Natural killer cell (primary cell): ENCODE results near the gene SPATA33. TPM values are rescaled to one million over a fixed set of nuclear protein-coding genes. Genes with fewer than 3 reads are reported as not detected.
"Not testable (repeated sequence)": the region's sequence is repeated elsewhere in the genome, so short reads cannot be mapped to it uniquely, and the experiment has no call there.

ENCODE experiments used
- ATAC-seq, 3 donors: fragments of 150-1000 bp in 2 of 3; fragments of 200-7000 bp in 1 of 3; cut with Tn5 transposase; 1 replicate in 1 of 3; 2 replicates in 2 of 3; pipeline ENCODE4 v1.10.0; 2021; ENCODE audit warnings: mild to moderate bottlenecking in 2 of 3, moderate library complexity in 2 of 3
- DNase-seq, 2 donors: peaks; one replicate each; pipeline versions ENCODE4 v3.0.0 to v3.0.0-alpha.2; 2013 to 2021; ENCODE audit warnings: mixed read lengths in 1 of 2
- H3K27ac ChIP-seq: one replicate; pipeline ENCODE4 v1.5.1; 2013; ENCODE audit warnings: mild to moderate bottlenecking, low read length
- H3K27me3 ChIP-seq: one replicate; pipeline ENCODE4 v1.6.1; 2013; ENCODE audit warnings: low read length; ENCODE audit not compliant: control insufficient read depth, insufficient read depth
- H3K36me3 ChIP-seq: one replicate; pipeline ENCODE4 v1.6.1; 2013; ENCODE audit warnings: low read length; ENCODE audit not compliant: control insufficient read depth, insufficient read depth
- H3K4me1 ChIP-seq: one replicate; pipeline ENCODE4 v1.6.1; 2013; ENCODE audit warnings: low read length; ENCODE audit not compliant: control insufficient read depth, insufficient read depth
- H3K4me3 ChIP-seq: one replicate; pipeline ENCODE4 v1.5.1; 2013; ENCODE audit warnings: low read length
- H3K9me3 ChIP-seq: one replicate; pipeline ENCODE4 v1.6.1; 2013; ENCODE audit warnings: low read length; ENCODE audit not compliant: control insufficient read depth, insufficient read depth
- H3K27ac Mint-ChIP-seq, 2 donors: one replicate each; pipeline ENCODE4 v1.8.0; 2022; ENCODE audit warnings: mild to moderate bottlenecking in 2 of 2, mixed read lengths in 2 of 2, moderate library complexity in 1 of 2
- H3K27me3 Mint-ChIP-seq, 2 donors: one replicate each; pipeline ENCODE4 v1.8.0; 2022; ENCODE audit warnings: low read depth in 2 of 2, mixed read lengths in 2 of 2
- H3K36me3 Mint-ChIP-seq: one replicate; pipeline ENCODE4 v1.8.0; 2022; ENCODE audit warnings: mixed read lengths
- H3K4me1 Mint-ChIP-seq, 2 donors: one replicate each; pipeline ENCODE4 v1.8.0; 2022; ENCODE audit warnings: mixed read lengths in 2 of 2
- H3K4me3 Mint-ChIP-seq: one replicate; pipeline ENCODE4 v1.8.0; 2022; ENCODE audit warnings: mild to moderate bottlenecking, moderate library complexity, mixed read lengths
- H3K9me3 Mint-ChIP-seq, 2 donors: one replicate each; pipeline ENCODE4 v1.8.0; 2022; ENCODE audit warnings: mixed read lengths in 2 of 2
- CTCF ChIP-seq: fragments of 200-600 bp; IDR thresholded peaks from one replicate; pipeline ENCODE4 v1.8.0; 2022; ENCODE audit warnings: antibody characterized with exemption
- WGBS: methylation state at CpG from one replicate; pipeline ENCODE4 v1.1.7; 2013; ENCODE audit warnings: missing lambda C conversion rate; ENCODE audit not compliant: insufficient coverage; 5-methylcytosine and 5-hydroxymethylcytosine counted together
- intact Hi-C: fragments of 100-400 bp; cut with micrococcal nuclease; formaldehyde crosslinking; loops from one replicate; pipeline ENCODE4 v1.14.2; 2022
- total RNA-seq, 4 donors: library from RNA; stranded (reverse); fragments of 120-200 nt in 1 of 4; gene quantifications; one replicate each; pipeline versions ENCODE4 v1.2.3 to v1.2.4, GENCODE V29; 2013 to 2022

The SPATA33 gene
- total RNA-seq, 3 donors from 2014 or later (not counting 1 experiment from before 2014, with no cell fraction given): 6.5 to 11.9 (median 8.4) TPM

- intact Hi-C loops: no loop called here
- 89% methylated on average over 13 of the region's 13 CpGs for WGBS
- DNase-seq: no peak
- Mint-ChIP-seq H3K9me3 (no peaks in the 10 kb centered on the region), H3K36me3 (no peaks in the 10 kb centered on the region), H3K27me3 (no peaks in the 10 kb centered on the region), H3K4me1 (no peaks in the 10 kb centered on the region), H3K27ac (no peak overlapping the region), H3K4me3 (no peak overlapping the region)
- TF ChIP-seq CTCF: no peak
- H3K36me3 ChIP-seq: no peaks in the 10 kb centered on the region
- H3K27me3 ChIP-seq: no peaks in the 10 kb centered on the region
- ATAC-seq: no peak
- no peaks in the 10 kb centered on the region for H3K4me1 ChIP-seq
- H3K4me3 ChIP-seq: no peak overlapping the region
- no peaks in the 10 kb centered on the region for H3K9me3 ChIP-seq
- H3K27ac ChIP-seq: no peak overlapping the region
These were observed 12.1 kb downstream of the SPATA33 start for GRCh38 chr16:89669755-89670154.

- no peak for TF ChIP-seq CTCF
- no peak overlapping the region for H3K4me3 ChIP-seq
- Mint-ChIP-seq H3K27ac (no peak overlapping the region), H3K9me3 (no peaks in the 10 kb centered on the region), H3K4me1 (no peaks in the 10 kb centered on the region), H3K27me3 (no peaks in the 10 kb centered on the region), H3K36me3 (no peaks in the 10 kb centered on the region), H3K4me3 (no peak overlapping the region)
- DNase-seq (no peak), ATAC-seq (no peak)
- no peaks in the 10 kb centered on the region for H3K9me3 ChIP-seq
- H3K27ac ChIP-seq: no peak overlapping the region
- intact Hi-C loops: no loop called here
- WGBS: 95% methylated on average over 10 of the region's 10 CpGs
- H3K4me1 ChIP-seq: no peaks in the 10 kb centered on the region
- no peaks in the 10 kb centered on the region for H3K27me3 ChIP-seq
- H3K36me3 ChIP-seq: no peaks in the 10 kb centered on the region
These were observed 13.1 kb downstream of the SPATA33 start for GRCh38 chr16:89670496-89671431.

- H3K4me3 Mint-ChIP-seq, H3K27me3 Mint-ChIP-seq, H3K27me3 ChIP-seq, H3K9me3 Mint-ChIP-seq, H3K36me3 ChIP-seq, DNase-seq, H3K4me1 Mint-ChIP-seq, H3K27ac ChIP-seq, ATAC-seq, H3K4me1 ChIP-seq, H3K4me3 ChIP-seq, H3K36me3 Mint-ChIP-seq, H3K9me3 ChIP-seq, intact Hi-C loops, H3K27ac Mint-ChIP-seq: not testable (repeated sequence)
- 100% methylated on average over 2 of the region's 4 CpGs for WGBS
These were observed 13.9 kb downstream of the SPATA33 start for GRCh38 chr16:89671565-89671964.

- intact Hi-C loops: no loop called here
- DNase-seq: no peak
- Mint-ChIP-seq H3K27ac (no peak overlapping the region), H3K4me3 (no peak overlapping the region), H3K36me3 (no peaks in the 10 kb centered on the region), H3K9me3 (no peaks in the 10 kb centered on the region), H3K4me1 (no peaks in the 10 kb centered on the region), H3K27me3 (no peaks in the 10 kb centered on the region)
- no peaks in the 10 kb centered on the region for H3K36me3 ChIP-seq
- ATAC-seq: no peak
- no peaks in the 10 kb centered on the region for H3K27me3 ChIP-seq
- no peak for TF ChIP-seq CTCF
- no peaks in the 10 kb centered on the region for H3K9me3 ChIP-seq
- H3K4me1 ChIP-seq: no peaks in the 10 kb centered on the region
- H3K4me3 ChIP-seq: no peak overlapping the region
- no peak overlapping the region for H3K27ac ChIP-seq
- WGBS: 95% methylated on average over 15 of the region's 16 CpGs
These were observed 14.7 kb downstream of the SPATA33 start for GRCh38 chr16:89672177-89672941.
